SK-N-MC (cell line): ENCODE results near the gene SELENOO.
"Not testable (repeated sequence)": the region's sequence is repeated elsewhere in the genome, so short reads cannot be mapped to it uniquely, and the experiment has no call there.

Experiments
- EZH2 ChIP-seq: fragments of 200-600 bp; sonication (generic); IDR thresholded peaks from one replicate; pipeline ENCODE4 v1.6.1; 2017; ENCODE audit warnings: antibody characterized with exemption
- POLR2AphosphoS5 ChIP-seq: IDR thresholded peaks from 2 replicates; pipeline ENCODE4 v1.6.1; 2012; ENCODE audit warnings: mild to moderate bottlenecking, low read depth, low read length, borderline replicate concordance

- TF ChIP-seq POLR2AphosphoS5, EZH2: not testable (repeated sequence)
These were observed 4.2 kb downstream of the SELENOO start for GRCh38 chr22:50204998-50205397.
